HG02763 (cell line): ENCODE measurements around the gene ACTR2.

Experiments
- ATAC-seq: cut with Tn5 transposase; IDR thresholded peaks from one replicate; pipeline ENCODE4 v1.9.1; 2021; ENCODE audit warnings: mild to moderate bottlenecking, moderate library complexity; ENCODE audit not compliant: unreplicated experiment

The ACTR2 gene

DNA sequence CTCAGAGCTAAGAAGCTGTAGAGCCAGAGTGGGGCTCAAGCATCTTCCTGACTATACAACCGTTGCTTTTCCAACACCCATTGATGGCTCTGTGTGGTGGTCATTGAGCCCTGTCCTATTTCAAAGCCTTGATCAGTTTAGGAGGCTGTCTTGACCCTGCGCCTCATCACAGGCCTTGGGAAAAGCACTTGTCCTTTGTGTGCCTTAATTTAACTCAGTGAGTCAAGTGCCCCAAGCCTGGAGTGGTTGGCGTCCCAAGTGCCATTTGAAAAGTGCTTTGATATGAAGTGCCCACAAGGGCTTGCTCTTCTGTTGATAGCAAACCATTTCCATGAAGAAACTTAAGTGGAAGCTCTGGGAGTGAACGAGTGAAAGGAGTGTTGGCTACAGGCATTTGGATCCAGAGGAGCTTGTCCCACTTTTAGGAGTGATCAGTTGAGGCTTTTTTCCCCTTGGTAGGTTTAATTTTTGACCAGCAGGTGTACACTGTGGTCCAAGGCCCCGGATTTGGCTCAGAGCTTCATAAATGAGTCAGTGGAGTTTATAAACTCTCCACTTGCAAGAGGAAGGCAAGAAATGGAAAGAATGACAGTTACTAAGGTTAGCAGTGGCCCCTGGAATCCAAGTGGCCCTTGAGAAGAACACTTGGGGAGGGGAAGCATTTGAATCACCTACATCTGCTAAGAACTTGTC is 50.3 kb downstream of the ACTR2 start:
- ATAC-seq, result no peak

DNA sequence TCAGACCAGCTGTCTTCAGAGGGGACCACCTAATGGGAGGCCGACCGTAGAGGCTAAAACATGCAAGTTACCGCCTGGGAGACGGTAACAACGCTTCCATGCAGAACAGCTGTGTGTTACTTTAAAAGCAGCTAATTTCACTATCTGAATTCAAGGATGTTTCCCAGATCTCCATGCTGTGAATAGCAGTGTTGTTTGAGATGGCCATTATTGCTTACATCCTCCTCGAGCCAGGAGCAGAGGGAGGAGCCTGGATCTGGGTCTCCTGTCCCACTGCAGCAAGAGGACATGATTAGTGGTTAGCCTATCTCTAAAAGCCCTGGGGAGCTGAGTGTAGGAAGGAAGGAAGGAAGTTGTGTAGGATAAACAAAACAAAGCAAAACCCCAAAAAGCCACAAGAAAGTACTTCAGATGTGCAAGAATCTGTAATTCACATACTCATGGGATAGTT is 50.9 kb downstream of the ACTR2 start:
- ATAC-seq, result no peak

DNA sequence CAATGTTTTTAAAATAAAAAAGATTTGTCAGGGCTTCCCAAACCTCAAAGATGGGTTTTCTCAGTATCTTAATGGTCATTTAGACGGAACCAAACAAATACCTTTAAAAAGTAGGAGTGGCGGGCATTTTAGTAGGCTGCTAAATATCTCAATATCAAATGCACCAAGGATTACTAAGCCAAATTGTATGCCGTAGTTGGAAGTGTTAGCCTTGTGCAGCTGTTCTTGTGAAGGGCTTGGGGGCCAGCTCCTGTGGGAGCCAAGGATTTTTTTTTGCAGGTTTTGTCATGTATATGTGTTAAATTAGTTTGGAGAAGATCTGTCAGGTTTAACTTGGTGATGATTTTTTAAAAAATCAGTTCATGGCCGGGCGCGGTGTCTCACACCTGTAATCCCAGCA is 52.1 kb downstream of the ACTR2 start:
- ATAC-seq, result no peak

DNA sequence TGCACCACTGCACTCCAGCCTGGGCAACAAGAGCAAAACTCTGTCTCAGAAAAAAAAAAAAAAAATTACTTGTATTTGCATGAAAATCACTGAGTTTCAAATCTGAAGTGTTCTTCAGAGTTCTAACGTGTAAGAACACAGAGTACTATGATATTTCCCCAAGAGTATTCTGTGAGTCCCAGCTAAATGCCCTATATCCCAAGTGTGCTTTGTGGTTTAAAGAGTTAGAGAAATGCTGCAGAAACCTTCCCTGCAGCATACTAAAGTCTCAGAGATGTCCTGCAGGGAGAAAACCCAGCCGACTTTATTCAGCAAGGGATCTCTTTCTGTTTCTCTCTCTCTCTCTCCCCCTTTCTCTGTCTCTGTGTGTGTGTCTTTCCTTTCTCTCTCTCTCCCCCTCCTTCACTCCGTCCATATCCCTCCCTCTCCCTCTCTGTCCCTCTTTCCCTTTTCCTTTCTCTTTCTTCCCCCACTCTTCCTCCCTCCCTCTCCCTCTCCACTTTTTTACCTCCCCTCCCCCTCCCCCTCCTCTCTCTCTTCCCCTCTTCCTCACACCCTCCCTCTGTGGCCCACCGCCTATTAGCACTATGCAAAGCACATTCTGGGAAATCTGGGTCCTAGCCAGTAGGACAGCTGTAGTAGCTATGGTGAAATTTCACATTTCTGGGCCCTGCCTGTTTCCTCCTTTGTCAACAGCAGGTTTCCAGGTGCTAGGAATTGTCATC is 54.2 kb downstream of the ACTR2 start:
- ATAC-seq, result no peak

DNA sequence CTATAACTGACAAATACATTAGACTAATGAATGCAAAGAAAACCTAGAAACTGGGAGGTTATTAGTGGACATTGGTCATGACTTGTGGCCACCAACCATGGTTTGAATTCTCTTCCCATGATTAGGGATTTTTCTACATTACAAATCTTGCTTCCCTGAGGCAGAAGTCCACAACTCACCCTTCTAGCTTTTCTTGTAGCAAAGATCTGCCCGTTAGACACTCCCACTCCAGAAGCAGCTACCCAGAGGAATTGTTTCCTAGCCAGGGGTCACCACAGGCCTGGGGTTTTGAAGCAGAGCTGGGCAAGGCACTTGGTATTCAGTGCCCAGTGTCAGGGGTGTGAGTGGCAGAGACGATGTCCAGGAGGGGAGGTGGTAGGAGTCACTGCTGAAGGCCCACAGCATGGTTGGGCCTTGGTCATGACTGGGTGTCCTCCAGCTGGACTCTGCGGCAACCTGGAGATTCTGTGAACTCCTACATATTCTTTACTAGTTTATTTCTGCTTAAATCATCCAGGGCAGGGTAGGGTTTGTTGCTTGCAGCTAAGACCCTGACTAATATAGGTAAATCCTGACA is 54.9 kb downstream of the ACTR2 start:
- ATAC-seq, result no peak

DNA sequence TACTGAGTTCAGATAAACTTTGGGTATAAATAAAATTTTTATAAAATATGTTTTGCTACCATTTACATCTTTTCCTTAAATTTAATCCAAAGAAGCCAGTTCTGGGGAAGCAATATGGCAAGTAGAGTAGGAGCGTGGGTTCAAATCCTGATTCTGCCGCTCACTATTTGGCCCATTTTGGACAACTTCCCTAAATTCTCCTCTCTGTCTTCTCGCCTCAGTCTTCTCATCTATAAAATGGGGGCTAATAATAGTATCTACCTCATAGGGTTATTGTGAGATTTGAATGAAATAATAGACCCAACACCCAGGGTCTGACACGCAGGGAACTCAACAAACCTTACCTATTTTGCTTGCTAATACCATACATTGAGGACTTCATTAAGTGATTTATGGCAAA is 59.7 kb downstream of the ACTR2 start:
- ATAC-seq, result no peak

DNA sequence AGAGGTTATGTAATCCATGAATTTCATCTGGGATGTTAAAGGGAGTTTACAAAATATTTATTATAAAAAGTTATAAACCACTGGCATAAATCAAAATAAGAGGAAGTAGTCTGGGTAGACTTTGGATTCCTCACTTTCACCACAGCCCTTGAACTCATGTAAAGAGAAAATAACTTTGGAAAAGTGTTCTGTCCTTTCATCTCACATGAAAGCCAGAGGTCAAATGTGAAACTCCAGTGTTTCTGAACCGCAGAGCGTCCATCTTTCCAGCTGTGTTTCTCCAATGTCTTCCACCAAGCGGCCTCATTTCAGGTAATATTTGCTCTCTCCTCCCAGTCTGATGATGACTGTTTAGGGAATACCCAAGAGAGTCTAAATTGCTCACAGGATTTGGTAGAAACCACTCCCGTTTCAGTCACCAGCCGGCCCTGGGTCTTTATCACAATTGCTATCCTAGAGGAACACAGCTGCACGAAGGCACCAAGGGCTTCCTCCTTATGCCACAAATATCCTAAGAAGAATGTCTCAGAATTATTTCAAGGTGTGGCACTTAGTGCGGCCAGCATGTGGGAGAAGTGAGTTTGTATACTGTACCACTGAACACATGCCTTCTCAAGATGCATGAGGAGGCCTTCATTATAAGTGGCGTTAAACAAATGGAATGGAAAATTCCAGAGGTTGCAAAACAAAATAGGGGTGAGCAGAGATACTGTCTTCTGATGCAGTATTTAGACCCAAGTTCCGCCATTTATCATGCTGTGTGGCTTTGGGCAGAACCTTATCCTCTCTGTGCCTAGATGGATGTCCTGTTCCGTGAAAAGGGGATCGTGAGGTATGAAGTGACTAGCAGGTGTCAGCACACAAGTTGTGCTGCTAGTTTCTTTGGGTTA is 63.8 kb downstream of the ACTR2 start:
- ATAC-seq, result no peak

DNA sequence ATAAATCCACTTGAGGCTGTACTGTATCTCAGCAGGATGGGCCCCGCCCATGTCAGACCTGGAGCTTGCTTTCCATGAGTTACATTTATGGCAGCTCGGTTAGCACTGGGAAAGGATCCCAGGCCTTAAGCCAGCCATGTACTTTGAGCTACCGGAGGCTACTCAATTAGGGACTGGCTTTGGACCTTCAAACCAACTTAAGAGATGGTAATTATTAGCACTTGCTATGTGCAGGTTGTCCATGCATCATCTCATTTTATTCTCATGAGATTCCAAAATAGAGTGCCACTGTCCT is 64.4 kb downstream of the ACTR2 start:
- no peak for ATAC-seq

DNA sequence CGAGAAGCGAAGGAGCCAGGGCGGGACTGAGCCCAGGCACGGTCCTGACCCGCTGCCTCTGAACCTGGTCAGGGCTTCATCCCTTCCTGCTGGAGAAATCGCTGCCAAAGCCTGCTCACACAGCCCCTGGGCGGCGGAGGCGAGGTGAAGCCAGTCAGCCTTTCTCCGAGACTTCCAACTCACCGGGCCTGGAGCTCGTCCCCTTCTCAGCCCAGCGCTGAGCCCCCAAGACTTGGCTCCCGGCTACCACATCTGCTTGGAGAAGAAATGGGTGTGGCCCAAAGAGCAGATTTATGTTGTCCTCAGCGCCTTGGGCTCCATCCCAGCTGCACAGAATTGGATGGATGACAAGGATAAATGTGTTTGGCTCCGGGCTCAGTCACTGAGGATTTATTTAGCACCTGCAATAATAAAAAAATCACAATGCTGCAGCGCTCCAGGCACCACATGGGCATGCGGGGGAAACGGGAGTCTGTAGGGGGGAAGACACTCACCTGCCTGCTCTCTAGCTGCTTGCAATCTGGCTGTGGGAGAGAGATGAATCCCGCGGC is 64.9 kb downstream of the ACTR2 start:
- ATAC-seq, result no peak

DNA sequence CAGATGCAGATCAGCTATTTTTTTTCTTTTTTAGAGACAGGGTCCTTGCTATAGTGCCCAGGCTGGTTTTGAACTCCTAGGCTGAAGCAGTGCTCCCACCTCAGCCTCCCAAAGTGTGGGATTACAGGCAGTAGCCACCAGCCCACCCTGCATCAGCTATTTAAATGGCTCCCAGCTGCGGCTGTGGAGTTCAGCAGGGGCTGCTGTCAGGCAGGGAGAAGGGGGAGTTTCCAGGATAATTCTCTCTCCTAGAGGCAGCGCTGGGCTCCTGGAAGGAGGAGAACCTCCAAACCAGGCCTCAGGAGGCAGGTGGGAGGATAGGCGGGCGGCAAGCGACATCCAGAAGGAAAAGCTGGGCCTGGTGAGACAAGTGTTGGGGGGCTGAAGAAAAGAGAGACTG is 65.7 kb downstream of the ACTR2 start:
- no peak for ATAC-seq

DNA sequence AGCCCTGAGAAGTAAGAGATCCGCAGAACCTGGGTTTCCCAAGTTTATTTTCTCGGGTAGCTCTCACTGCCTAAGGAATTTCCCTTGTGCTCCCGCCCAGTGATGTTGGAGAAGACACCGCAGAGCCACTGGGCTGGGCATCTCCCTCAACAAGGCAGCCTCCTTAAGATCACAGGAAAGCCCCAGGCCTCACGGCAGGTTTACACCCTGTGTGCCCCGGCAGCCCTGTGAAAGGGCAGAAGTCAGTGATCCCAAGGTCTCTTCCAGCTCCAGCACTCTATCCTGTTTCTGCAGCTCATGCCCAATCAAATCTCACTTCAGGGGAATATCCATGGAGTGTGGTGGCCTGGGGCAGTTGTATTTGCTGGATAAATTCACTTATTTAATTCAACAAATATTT is 66.5 kb downstream of the ACTR2 start:
- ATAC-seq, result no peak

DNA sequence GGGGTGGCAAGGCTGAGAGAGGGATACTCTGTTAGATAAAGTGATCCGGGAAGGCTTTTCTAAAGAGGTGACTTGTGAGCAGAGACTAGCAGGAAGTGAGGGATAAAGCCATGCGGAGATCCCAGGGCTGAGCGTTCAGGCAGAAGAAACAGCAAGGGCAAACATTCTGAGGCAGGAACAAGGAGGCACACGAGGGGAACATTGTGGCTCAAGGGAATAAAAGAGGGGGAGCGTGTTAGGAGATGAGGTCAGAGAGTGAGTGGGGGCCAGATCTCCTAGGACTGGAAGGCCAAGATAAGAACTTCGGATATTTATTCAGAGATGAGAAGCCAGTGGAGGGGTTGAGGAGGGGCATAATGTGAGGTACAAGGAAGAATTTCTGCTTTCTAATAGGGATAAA is 67.1 kb downstream of the ACTR2 start:
- no peak for ATAC-seq

DNA sequence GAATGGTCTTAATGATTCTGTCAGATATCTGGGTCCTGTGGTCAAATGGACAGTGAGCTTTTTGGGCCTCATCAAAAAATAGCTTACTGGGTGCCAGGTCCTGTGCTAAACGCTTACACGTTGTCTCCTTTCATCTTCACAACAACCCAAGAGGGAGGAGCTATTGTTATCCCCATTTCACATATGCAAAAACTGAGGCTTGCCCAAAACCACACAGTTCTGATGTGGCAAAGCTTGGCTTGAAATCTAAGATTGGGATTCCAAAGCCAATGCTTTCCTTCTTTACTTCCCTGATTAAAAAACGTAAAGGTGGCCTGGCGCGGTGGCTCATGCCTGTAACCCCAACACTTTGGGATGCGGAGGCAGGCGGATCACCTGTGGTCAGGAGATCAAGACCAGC is 69.3 kb downstream of the ACTR2 start:
- ATAC-seq, result no peak

DNA sequence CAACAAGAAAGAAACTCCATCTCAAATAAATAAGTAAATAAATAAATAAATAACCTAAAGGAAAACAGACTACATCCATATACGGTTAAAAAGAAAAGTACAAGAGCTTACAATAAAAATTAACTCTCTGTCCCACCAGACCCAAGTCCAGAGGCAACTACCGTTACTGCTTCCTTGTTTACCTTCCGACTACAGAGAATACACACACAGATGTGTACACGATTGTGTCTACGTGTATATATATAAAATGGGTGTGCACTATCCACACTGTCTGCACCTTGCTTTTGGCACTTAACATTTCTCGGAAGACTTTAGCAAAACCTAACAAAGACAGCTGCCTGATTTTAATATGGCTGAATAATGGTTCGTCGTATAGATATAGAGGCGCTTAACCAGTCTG is 69.9 kb downstream of the ACTR2 start:
- ATAC-seq, result no peak

DNA sequence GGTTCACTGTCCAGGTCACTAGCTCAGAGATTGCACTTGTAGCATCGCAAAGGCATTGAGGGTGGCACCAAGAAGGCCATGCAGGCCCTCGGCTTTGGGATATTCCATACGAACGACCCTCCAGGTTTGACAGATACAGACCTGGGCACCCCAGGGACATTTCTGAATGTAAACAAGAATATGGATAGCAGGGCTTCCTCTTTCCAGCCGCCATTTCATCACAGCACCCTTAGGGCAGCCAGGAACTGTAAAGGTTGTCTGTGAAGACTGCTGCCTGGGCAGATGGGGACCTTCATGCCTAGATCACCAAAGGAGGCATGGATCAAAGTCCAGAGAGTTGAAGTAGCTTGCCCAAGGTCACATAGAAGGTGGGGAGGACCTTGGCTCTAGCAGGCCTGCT is 70.5 kb downstream of the ACTR2 start:
- ATAC-seq, result no peak

DNA sequence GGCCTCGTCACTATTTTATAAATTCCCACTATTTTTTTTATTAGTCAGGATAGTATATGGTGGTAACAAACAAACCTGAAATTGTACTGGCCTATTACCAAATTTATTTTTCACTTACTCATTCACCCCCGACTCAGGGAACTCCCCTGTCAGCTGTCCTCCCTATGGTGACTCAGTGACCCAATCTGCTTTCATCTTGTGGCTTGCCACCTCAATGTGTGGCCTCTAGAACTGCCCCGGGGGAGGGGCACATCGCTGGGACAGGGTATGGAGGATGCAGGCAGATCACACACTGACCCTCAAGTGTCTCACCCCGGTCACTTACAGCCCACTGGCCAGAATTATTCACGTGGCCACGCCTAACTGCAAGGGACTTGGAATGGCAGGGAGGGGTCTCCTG is 71.6 kb downstream of the ACTR2 start:
- no peak for ATAC-seq

DNA sequence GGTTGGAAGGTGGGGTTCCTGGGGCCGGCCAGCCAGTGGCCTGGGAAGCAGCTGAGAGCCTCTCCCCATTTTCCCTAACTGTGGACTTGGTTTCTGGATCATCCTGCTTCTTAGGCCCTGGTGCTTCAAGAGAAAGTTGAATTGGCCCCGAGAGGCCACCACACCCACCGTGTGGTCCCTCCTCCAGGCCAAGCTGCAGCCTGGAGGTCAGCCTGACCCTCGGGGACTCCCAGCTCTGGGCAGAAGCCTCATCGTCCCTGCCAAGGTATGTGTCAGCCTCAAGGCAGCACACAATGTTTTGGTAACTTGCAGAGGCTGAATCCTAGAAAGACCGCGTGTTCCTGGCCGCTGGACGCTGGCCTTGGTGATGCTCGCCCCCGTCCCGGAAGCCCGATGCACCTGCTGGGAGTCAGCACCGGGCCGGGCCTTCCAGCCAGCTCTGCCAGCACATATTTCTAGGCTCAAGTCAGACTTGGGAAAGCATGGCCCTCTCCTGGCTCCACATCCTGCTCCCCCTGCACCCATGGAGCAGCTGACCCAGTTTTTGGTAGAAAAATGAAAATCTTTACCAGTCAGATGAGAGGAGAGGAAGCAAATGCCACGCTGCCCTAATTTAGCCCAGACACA is 72.6 kb downstream of the ACTR2 start:
- ATAC-seq, result no peak

DNA sequence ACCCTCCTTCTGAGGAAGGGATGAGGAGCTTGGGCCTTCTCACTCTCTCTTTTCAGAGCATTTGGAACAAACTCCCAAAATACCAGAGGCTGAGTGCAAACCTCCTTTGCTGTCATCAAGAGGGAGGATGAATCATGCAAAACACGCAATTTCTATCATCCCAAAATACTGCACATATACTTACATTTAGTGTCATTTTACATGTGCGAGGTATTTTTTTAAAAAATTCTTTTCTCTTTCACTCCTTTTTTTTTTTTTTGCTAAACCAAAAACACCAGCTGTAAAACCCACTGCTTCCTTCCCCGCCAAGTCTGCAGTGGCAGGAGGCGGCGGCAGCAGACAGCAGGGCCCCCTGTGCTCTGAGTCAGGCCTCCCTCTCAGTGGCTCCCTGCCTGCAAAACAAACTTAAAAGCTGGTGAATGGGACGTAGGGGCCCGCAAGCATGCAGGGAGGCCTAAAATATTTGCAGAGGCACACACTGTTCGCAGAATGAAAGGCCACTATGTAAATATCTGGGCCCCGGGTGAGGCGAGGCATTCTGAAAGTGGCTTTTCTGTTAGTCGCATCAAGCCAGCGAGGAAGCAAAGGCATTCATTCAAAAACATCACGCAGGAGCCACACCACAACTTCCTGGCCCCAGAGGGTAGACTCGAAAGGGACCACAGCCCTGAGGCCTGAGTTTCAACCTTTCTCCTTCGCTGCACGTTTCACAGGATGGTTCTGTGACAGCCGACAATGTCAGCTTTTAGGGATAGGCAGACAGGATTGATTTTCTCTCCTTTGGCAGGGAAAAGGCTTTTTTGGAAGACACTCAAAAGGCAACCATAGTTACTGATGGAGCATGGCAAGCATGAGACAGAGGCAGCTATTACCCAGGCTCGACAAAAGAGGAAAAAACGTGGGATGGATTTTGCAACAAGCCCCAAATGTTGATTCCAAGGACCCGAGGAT is 73.4 kb downstream of the ACTR2 start:
- peak; percentile 78 for ATAC-seq

DNA sequence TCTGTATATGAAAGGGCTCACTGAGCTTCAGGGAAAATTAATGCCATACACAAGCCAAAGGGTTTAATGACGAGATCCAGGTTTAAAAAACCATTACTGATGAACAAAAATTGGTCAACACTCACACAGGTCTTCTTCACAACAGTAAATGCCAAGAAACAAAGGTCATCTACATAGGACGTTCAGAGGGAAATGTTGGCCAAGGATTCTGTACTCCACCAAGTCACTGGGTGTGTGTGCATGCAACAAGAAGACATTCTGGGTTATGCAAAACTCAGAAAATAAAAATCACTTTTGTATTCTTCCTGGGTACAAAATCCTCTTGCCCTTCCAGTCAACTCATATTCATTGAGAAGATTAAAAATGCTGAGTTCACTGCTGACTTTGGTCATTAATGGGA is 78.3 kb downstream of the ACTR2 start:
- ATAC-seq, result no peak

DNA sequence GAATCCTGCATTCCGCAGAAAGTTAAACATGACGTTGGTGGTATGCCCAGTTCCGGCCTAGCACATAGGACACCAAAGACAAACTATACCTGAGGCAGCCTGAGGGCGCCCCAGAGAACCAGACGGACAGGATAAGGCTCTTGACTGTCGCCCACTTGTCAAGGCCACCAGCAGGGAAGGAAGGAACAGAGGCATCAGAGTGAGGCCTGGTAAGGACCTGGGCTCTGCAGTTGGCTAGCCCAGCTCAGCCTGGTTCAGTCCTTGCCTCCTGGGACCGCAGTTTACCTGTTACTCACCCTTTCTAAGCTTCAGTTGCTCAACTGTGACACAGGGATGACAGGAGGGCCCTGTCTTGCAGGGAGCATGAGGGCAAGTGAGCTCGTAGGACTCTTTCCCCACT is 82.1 kb downstream of the ACTR2 start:
- no peak for ATAC-seq
